Measurements from ENCODE around the gene SKAP2. TPM values are rescaled to one million over a fixed set of nuclear protein-coding genes. Genes with fewer than 3 reads are reported as not detected.

Gene SKAP2
- total RNA-seq, 1 experiment from 2014 or later, result 9.6 TPM

DNA sequence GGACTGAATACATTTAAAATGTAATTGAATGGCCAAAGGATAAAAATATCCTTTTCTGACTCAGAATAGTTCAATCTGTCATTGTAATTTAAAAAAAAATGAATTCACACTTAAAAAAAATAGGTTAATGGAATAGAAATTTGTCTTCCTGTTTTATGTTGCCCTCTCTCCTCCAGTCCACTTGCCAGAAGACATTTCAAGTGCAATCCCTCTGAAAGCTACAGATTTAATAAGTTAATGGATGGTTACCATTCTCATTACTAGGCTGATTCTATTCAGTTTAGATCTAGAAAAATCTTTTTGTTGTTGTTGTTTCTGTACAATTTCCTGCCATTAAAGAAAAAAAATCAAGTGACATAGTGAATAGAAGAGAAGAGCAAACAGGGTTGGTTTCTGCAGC lies 142.9 kb downstream of the SKAP2 start:
- no peak overlapping the region for H3K9ac ChIP-seq (ENCODE audit: low read length)
- H3F3A ChIP-seq (ENCODE audit: low read length, unreplicated experiment), result no peaks in the 10 kb centered on the region
- H4K20me1 ChIP-seq (ENCODE audit: low read length), result no peaks in the 10 kb centered on the region
- intact Hi-C loops (cut with micrococcal nuclease), result no loop called here
- ATAC-seq (no peak), DNase-seq (no peak)
- no peaks in the 10 kb centered on the region for H3K4me1 ChIP-seq (ENCODE audit: insufficient read depth, low read length)
- H2AFZ ChIP-seq (ENCODE audit: low read length), result no peak overlapping the region
- ChIA-PET CTCF (no interaction called here), POLR2A (ENCODE audit: unreplicated experiment) (no interaction called here)
- BruUV-seq (replicated peaks), result no TSS peak
- H3K9me2 ChIP-seq (replicated peaks; ENCODE audit: low read length), result no peaks in the 10 kb centered on the region
- H3K9me3 ChIP-seq (ENCODE audit: low read length), result no peaks in the 10 kb centered on the region
- no peaks in the 10 kb centered on the region for H3K27me3 ChIP-seq (ENCODE audit: low read length)
- H3K36me3 ChIP-seq (ENCODE audit: low read depth, low read length), result no peaks in the 10 kb centered on the region
- H3K4me3 ChIP-seq (ENCODE audit: low read length), result no peak overlapping the region
- H3K79me2 ChIP-seq (ENCODE audit: low read length), result no peaks in the 10 kb centered on the region
- no peak overlapping the region for H3K4me2 ChIP-seq (ENCODE audit: low read length)
- H3K27ac ChIP-seq (ENCODE audit: low read length), result no peak overlapping the region
- TF ChIP-seq EZH2phosphoT487 (IDR thresholded peaks at IDR 0.05; ENCODE audit: borderline replicate concordance, low read length) (no peak), CTCF (conservative IDR thresholded peaks at IDR 0.05; ENCODE audit: low read depth, low read length) (no peak), EZH2 (IDR thresholded peaks at IDR 0.05; ENCODE audit: low read length, unreplicated experiment) (no peak)

DNA sequence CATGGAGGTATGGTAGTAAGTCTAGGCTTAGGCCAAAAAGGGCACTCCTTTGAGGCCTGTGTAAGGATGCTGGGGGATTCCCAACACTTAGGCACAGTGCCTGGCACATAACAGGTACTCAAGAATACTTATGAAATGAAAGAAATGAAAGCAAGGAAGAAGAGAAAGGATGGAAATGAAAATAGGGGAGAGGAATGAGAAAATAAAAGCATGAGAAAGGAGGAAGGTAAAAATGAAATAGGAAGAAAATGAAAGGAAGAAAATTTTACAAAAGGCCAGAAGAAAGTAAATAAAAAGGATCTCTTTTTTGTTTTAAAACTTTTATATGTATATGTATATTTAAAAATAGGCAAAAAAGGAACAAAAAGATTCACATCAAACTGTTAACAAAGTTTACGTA lies 146.3 kb downstream of the SKAP2 start:
- no peaks in the 10 kb centered on the region for H3K9me3 ChIP-seq (ENCODE audit: low read length)
- intact Hi-C loops (cut with micrococcal nuclease), result no loop called here
- H3K4me1 ChIP-seq (ENCODE audit: insufficient read depth, low read length), result 0 out of 2 replicates have a peak, but pooled peaks cover 4% of the 10 kb centered on the region
- no peaks in the 10 kb centered on the region for H3K9me2 ChIP-seq (replicated peaks; ENCODE audit: low read length)
- H3K27me3 ChIP-seq (ENCODE audit: low read length), result no peaks in the 10 kb centered on the region
- H3K4me3 ChIP-seq (ENCODE audit: low read length), result no peak overlapping the region
- no peak overlapping the region for H3K4me2 ChIP-seq (ENCODE audit: low read length)
- no peaks in the 10 kb centered on the region for H4K20me1 ChIP-seq (ENCODE audit: low read length)
- H3K27ac ChIP-seq (ENCODE audit: low read length), result no peak overlapping the region
- no peak overlapping the region for H3K9ac ChIP-seq (ENCODE audit: low read length)
- H3K36me3 ChIP-seq (ENCODE audit: low read depth, low read length), result no peaks in the 10 kb centered on the region
- ChIA-PET POLR2A (ENCODE audit: unreplicated experiment) (interaction anchor here (0.6 kb wide), 1 partner anchor 44 kb away, joined by 3 read pairs; no protein-coding TSS in a partner anchor), CTCF (no interaction called here)
- BruUV-seq (replicated peaks), result no TSS peak
- TF ChIP-seq EZH2 (IDR thresholded peaks at IDR 0.05; ENCODE audit: low read length, unreplicated experiment), result no peak
- TF ChIP-seq EZH2phosphoT487 (IDR thresholded peaks at IDR 0.05; ENCODE audit: borderline replicate concordance, low read length), result no peak
- TF ChIP-seq CTCF (conservative IDR thresholded peaks at IDR 0.05; ENCODE audit: low read depth, low read length), result no peak
- no peak for DNase-seq
- H3F3A ChIP-seq (ENCODE audit: low read length, unreplicated experiment), result no peaks in the 10 kb centered on the region
- no peak for ATAC-seq
- no peaks in the 10 kb centered on the region for H3K79me2 ChIP-seq (ENCODE audit: low read length)
- no peak overlapping the region for H2AFZ ChIP-seq (ENCODE audit: low read length)

DNA sequence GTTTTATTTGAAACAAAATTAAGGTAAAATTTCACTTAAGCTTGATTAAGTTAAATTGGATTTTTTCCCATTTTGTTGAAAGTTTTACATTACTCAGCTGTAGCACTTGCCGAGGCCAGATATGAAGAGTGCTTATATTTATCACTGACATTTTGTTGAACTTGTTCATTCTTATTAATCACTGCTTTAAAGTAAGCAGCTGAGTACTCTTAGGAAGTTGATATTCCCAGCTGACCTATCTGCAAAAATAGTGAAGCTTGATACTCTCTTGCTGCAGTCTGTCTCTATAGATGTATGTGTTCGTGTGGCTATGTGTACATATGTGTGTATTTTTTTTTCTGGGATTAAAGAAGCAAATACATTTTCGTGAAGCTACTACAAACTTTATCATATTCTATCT lies 150.0 kb downstream of the SKAP2 start:
- no peak overlapping the region for H3K27ac ChIP-seq (ENCODE audit: low read length)
- H3K36me3 ChIP-seq (ENCODE audit: low read depth, low read length), result no peaks in the 10 kb centered on the region
- H3K4me1 ChIP-seq (ENCODE audit: insufficient read depth, low read length), result peaks cover 13% of the 10 kb centered on the region
- no peak overlapping the region for H3K4me3 ChIP-seq (ENCODE audit: low read length)
- no peaks in the 10 kb centered on the region for H3K9me2 ChIP-seq (replicated peaks; ENCODE audit: low read length)
- POLR2A ChIA-PET (ENCODE audit: unreplicated experiment), result no interaction called here
- no peaks in the 10 kb centered on the region for H3K27me3 ChIP-seq (ENCODE audit: low read length)
- intact Hi-C loops (cut with micrococcal nuclease), result no loop called here
- ATAC-seq (no peak), DNase-seq (no peak)
- H3F3A ChIP-seq (ENCODE audit: low read length, unreplicated experiment), result no peaks in the 10 kb centered on the region
- no peaks in the 10 kb centered on the region for H4K20me1 ChIP-seq (ENCODE audit: low read length)
- no peak overlapping the region for H3K4me2 ChIP-seq (ENCODE audit: low read length)
- no peaks in the 10 kb centered on the region for H3K9me3 ChIP-seq (ENCODE audit: low read length)
- BruUV-seq (replicated peaks), result no TSS peak
- CTCF ChIA-PET, result no interaction called here
- H3K79me2 ChIP-seq (ENCODE audit: low read length), result no peaks in the 10 kb centered on the region
- no peak overlapping the region for H2AFZ ChIP-seq (ENCODE audit: low read length)
- no peak overlapping the region for H3K9ac ChIP-seq (ENCODE audit: low read length)
- TF ChIP-seq CTCF (conservative IDR thresholded peaks at IDR 0.05; ENCODE audit: low read depth, low read length) (no peak), EZH2phosphoT487 (IDR thresholded peaks at IDR 0.05; ENCODE audit: borderline replicate concordance, low read length) (no peak), EZH2 (IDR thresholded peaks at IDR 0.05; ENCODE audit: low read length, unreplicated experiment) (no peak)
